GM21515 (cell line): Measurements from ENCODE around the gene PTPRT.

Experiments
- ATAC-seq: cut with Tn5 transposase; IDR thresholded peaks from one replicate; pipeline ENCODE4 v1.9.1; 2021; ENCODE audit not compliant: unreplicated experiment

PTPRT gene

DNA sequence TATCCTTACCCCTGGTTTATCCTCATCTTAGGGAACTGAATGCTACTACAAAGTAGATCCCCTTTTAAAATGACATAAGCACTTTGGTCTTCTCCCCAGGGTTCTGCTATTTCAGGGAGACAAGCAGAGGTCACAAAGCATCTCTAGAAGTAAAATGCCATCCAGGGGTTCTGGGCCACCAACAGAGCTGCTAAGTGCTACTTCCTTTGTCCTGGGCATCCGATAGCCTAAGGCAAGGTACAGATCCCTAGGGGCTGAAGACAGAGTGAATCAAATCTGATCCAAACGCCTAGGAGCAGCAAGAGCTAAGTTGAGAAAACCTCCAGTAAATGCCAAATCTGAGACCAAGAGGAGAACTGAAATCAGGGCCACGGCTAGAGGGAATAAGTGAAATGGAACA is 161.2 kb downstream of the PTPRT start:
- no peak for ATAC-seq

DNA sequence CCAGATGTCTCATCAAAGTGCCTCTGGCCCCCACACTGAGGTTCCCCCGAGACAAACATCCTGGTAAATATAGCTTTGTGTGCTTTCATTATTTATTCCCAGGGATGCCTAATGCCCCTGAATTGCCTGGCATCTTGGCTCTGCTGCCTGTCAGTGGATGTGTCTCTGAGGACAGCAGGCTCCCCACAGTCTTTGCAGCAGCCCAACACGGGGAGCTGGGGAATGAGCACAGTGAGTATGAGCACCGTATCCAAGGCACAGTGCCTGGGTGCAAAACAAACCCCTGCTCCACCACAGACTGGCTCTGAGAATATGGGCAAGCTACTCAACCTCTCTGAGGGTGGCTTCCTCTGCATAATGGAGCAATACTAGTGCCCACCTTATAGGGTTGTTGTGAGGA is 165.9 kb downstream of the PTPRT start:
- no peak for ATAC-seq

DNA sequence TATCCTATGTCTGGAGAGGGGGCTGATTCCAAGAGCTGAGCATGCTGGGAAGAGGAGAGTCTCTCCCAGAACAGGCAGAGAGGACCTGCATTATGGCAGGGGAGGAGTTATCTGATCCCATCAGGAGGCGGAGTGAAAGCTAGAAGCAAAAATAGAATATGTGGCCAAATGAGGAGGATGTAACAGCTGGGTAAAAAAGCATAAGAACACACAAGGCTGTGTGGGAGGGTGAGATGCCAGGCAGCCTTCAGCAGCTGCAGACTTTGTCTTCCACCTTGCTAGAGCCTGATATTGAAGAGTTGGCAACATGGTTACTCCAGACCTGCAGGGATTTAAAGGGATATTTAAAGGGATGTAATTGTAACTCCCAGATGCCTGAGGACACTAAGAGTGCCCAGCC is 167.1 kb downstream of the PTPRT start:
- no peak for ATAC-seq

GRCh38 chr20:43022081-43022480 is 167.6 kb downstream of the PTPRT start:
- ATAC-seq = no peak

DNA sequence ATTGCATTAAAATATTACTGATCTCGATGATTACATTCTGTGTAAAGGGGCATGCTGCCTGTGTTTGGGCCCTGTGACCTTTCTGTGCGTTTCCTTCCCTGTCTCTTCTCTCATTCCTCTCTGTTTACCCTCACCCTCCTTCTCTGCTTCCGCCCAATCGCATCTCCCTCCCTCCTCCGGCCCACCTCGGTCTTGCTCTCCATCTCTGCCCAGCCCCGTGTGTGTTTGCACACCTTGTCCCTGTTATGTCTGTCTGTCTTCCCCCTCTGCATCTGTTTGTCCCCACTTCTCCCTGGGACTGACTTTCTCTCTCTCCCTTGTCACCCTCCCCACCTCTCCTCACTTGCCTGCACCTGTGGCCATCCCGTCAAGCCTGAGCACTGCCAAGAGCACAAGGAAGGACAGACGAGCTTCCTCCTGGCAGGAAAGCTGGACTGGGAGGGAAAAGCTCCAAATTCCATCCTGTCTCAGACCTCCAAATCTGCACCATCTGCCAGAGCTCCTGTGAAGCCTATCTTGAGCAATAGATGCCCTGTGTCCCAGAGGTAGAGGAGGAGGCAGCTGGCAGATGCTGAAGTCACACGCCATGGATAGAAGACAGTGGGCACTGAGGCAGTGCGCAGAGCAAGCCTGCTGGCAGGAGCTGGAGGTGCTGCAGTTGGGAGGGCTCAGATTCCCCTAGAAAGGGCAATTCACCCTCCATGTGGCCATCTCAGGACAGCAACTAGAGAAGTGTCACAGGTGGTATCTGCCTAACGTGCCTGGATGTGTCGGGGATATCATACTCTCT is 172.3 kb downstream of the PTPRT start:
- no peak for ATAC-seq

- no peak for ATAC-seq
Observed at GRCh38 chr20:43016257-43016656, 173.4 kb downstream of the PTPRT start.

DNA sequence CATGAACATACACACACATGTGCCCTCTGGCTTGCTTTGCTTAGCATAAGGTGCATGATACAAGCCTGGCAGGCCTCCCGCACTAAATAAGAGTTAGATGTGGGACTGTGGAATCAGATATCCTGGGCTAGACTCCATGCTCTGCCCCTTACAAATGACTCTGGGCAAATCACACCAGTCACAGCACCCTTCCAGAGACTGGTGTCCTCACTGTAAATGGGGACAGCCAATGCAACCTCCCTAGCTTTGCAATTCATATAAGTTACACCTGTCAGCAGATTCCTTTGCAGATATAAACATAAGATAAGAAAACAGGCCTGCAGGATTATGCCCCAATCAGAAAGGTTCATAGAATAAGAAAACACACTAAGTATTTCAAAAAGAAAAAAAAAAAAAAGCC is 174.1 kb downstream of the PTPRT start:
- ATAC-seq = no peak

- ATAC-seq = no peak
Observed at GRCh38 chr20:43014206-43014605, 175.5 kb downstream of the PTPRT start.

DNA sequence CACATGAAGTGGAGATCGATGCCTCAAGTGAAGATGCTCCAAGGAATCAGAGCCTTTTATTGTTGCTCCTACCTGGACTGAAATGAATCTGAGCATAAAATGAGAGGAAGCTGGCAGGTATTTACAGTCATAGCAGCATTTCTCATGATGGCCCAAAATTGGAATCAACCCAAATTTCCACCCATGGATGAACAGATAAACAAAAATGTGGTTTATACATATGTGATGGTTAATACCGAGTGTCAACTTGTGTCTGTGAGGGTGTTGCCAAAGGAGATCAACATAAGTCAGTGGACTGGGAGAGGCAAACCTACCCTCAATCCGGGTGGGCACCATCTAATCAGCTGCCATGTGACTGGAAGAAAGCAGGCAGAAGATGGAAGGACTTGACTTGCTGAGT is 178.2 kb downstream of the PTPRT start:
- ATAC-seq = no peak

DNA sequence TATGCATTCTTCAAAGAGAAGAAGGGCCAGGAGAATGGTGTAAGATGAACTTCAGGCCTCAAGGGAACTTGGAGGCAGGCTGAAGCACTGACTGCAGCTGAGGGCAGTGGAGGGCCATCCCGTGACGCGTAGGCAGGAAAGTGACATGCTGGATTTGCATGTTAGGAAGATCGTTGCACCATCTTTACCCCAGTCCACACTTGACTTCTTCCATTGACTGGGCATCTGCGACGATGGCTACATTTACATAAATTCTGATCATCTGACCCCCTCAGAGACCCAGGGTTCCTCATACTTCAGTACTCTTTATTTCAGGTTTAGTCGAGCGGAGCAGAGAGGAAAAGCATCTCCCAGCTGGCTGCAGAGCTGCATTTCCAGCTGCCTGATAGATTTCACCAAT is 180.2 kb downstream of the PTPRT start:
- ATAC-seq = no peak

DNA sequence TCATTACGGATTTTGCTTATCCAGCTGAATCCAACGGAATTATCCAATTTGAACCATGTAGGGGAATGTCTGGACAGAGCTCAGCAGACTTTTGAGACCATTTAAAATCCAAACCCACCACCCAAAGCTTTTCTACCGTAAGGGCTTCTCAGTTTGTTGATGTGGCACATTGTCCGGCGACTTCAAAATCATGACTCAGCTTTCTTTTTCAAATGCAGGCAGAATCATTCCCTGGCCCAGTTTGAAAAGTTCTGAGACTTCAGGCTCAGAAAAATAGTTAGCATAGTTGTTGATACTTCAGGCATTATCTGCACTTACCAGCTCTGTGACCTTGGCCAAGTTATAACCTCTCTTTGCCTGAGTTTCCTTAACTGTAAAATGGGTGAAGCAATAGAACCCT is 182.2 kb downstream of the PTPRT start:
- ATAC-seq = no peak

DNA sequence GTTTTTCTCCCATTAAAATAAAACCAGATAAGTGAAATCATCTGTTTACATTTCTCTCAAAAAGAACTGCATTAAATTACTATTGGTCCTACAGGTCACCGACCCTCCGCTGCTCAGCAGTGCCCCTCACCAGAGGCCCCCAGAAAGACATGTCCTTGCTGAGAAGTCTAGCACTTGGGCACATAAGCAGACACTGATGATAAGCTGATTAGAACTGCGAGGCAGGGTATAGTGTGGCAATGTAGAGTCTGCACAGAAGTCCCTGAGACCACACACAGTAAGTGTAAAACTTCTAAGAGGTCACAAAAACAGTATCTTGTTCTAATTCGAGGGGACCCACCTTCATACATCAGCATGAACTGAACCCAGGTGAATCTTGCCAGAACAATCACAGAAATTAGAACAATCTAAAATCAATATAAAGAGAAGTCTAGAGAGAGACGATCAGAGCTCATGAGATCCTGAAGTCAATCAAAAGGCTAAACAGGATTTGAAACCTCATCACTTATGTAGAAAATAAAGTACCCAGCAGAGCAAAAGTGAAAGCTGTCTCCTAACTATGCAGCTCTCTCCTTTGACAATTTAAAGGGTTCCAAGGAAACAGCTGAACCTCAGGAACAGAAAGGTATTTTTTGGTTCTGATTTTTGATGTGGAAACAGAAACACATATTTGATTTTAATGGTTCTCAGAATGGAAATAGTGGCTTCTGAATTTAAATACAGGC is 182.9 kb downstream of the PTPRT start:
- ATAC-seq = no peak

DNA sequence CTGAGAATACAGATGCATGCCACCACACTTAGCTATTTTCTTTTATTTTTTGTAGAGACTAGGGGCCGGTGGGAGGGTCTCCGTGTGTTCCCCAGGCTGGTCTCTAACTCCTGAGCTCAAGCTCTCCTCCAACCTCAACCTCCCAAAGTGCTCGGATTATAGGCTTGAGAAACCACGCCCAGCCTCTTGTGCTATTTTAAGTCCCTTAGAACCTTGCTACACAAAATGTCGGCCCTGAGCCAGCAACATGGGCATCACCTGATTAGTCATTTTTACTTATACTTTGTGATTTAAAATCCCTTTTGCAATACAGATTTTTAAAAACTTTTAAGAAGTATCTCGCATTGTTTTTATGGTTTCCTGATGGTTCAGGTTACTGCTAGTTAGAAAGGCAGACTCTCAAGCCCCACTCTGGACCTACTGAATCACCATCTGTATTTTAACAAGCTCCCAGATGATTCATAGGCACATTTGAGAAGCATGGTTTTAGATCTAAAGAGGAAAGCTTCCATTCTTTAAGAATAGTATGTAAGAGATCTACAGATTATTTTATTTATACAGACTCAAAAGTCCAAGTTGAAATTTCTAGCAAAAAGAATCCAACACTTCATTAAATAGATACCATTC is 186.3 kb downstream of the PTPRT start:
- ATAC-seq = no peak

DNA sequence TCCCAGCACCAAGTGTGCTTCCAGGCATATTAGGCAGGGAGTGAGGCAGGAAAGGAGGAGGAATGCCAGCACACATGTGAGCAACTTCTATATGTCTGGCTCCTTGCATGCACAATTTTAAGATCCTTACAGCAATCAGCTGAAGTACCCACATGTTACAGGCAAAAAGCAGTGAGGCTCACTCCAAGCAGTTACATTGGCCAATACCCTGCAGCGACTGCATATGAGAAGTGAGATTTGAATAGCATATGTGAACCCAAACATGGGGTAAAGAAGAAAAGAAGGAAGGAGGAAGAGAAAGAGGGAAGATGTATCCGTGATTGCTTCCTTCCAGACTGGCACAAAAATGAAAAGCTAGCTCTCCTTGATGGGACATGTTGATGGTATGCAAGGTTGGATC is 193.6 kb downstream of the PTPRT start:
- ATAC-seq = no peak

GRCh38 chr20:42988319-42988718 is 201.4 kb downstream of the PTPRT start:
- ATAC-seq = no peak

- ATAC-seq = no peak
Observed at GRCh38 chr20:42987376-42988114, 202.2 kb downstream of the PTPRT start.

DNA sequence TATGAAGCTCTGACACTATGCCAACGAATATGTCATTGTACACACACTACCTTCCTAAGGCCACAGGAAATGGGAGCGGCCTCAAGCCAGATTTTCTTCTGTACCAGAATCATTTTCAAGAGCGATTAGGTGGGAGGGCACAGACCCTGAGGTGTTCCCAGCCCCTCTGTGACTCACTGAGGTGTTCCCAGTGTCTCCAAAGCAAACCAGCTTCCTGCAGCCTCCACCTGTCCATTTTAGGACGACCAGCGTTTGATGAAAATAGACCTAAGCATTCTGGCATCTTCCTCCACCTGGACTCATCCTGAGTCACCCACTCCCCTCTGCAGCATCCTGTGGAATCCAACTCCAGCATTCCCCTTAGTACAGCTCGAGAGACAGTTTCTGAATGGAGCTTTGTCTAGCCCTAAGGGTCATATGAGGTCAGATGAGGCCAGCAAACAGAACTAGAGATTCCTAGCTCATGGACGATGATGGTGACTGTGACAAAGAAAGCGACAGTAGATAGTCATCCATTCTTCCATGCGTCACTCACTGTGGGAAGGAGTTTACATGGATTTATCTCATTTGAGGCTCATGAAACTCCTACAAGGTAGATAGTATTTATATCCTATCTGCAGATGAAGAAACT is 203.4 kb downstream of the PTPRT start:
- no peak for ATAC-seq

- no peak for ATAC-seq
Observed at GRCh38 chr20:42985628-42986027, 204.1 kb downstream of the PTPRT start.

DNA sequence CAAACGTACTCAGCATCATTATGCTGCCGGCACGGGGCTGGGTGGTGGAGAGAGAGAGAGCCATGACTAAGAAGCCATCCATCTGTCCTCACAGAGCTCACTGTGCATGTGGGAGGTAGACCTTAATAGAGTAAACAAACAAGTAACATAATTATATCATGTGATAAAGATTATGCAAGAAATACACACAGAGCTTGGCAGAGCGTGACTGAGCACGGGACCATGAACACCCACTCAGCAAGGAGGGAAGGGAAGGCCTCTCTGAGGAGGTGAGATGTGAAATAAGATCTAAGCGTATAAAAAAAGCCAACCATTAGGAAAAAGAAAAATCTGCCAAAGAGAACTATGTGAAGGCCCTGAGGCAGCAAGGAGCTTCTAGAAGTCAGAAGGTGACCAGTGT is 207.5 kb downstream of the PTPRT start:
- ATAC-seq = no peak

- ATAC-seq = no peak
Observed at GRCh38 chr20:42981253-42981652, 208.5 kb downstream of the PTPRT start.

DNA sequence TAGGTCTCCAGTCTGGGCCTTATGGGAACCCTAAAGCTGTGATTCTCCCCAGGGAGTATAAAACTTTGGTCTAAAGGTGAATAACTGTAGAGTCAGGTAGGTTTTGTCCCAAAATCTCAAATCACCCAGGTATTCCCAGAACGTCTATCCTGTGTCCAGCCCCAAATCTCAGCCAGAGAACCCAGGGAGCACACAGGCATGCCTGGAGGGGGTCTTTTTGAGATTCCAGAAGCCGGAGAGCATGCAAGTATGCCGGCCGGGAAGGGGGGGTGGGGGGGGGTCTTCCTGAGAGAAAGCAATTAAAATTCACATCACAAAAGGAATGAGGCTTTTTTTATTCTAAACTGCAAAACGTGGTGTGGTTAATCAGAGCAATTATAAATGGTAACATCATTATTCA is 210.0 kb downstream of the PTPRT start:
- ATAC-seq = no peak
